ENCODE measurements around the gene SLC34A3.
A peak's percentile ranks its signal among the peaks of the same experiment; 100 is the strongest.
"Not testable (repeated sequence)": the region's sequence is repeated elsewhere in the genome, so short reads cannot be mapped to it uniquely, and the experiment has no call there.

Gene SLC34A3

DNA sequence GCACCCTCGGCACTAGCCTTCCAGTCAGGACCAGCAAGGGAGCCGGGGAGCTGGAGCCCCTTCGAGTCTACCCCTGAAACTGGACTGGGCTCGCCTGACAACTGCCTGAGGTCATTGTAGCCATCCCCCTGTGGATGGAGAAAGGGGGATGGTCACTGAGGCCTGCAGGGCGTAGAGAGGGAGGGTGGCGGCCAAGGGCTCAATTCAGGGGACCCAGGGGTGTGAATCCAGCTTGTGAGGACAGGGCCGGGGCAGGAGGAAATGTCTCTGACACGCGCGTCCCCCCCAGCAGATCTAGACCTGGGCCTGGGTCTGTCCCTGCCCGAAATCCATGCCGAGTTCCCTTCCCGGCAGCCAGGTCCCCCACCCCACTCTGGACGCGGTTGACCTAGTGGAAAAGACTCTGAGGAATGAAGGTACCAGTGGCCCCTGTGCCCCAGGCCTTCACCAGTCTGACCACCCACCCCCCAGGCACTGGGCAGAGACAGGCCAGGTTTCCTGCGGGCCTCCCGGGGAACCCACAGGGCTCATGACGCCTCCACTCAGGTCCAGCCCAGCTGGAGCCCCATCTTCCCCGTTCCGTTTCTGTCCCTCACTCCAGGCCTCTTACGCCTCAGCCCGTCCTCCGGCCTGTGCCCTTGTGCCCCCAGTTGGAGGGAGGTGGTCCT, 805 bp downstream of the SLC34A3 start:
- DNase-seq = no peak

DNA sequence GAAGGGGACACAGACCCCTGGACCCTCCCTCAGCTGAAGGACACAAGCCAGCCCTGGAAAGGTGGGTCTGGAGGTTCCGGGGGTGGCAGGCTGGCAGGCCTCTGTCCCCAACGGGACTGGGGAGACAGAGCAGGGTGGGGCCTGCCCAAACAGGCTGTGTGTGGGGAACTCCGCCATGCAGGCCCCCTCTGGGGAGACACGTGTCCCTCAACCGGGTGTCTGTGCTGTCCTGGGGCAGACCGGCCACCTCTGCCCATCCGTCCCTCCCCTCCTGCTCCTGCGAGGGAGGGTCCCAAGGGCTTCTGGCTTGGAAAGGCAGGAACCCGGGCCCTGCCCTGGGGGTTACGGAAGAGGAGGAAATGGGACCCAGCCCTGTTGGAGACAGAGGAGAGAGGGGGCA, 1.4 kb downstream of the SLC34A3 start:
- DNase-seq = no peak

DNA sequence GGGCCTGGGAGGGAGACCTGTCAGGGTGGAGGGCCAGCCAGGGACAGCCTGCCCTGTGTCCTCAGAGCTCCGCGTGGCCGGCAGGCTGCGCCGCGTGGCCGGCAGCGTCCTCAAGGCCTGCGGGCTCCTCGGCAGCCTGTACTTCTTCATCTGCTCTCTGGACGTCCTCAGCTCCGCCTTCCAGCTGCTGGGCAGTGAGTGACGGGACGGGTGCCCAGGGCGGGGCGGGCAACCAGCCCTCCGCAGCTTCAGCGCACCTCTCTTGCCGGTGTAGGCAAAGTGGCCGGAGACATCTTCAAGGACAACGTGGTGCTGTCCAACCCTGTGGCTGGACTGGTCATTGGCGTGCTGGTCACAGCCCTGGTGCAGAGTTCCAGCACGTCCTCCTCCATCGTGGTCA, 1.8 kb downstream of the SLC34A3 start:
- DNase-seq = no peak

DNA sequence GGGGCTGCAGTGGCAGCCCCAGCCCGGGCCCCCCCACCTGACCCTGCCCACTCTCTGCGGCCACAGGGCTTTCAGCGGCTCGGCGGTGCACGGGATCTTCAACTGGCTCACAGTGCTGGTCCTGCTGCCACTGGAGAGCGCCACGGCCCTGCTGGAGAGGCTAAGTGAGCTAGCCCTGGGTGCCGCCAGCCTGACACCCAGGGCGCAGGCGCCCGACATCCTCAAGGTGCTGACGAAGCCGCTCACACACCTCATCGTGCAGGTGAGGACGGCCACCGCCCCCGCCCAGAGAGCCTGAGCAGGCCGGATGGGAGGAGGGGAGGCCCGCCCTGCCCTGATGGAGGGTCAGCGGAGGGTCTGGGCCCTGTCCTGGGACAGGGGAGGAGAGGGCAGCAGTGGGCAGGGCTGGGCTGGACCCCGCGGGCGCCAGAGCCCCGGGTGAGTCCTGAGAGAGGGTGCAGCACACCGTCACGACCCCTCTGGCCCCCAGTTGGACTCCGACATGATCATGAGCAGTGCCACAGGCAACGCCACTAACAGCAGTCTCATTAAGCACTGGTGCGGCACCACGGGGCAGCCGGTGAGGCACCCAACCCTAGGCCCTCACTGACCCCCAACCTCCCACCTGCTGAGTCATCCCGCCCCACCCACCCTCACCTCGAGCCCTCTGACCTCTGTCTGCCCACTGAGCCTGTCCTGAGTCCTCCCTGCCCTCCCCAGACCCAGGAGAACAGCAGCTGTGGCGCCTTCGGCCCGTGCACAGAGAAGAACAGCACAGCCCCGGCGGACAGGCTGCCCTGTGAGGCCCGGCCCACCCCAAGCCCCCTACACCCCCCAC, 2.7 kb downstream of the SLC34A3 start:
- no peak for DNase-seq

DNA sequence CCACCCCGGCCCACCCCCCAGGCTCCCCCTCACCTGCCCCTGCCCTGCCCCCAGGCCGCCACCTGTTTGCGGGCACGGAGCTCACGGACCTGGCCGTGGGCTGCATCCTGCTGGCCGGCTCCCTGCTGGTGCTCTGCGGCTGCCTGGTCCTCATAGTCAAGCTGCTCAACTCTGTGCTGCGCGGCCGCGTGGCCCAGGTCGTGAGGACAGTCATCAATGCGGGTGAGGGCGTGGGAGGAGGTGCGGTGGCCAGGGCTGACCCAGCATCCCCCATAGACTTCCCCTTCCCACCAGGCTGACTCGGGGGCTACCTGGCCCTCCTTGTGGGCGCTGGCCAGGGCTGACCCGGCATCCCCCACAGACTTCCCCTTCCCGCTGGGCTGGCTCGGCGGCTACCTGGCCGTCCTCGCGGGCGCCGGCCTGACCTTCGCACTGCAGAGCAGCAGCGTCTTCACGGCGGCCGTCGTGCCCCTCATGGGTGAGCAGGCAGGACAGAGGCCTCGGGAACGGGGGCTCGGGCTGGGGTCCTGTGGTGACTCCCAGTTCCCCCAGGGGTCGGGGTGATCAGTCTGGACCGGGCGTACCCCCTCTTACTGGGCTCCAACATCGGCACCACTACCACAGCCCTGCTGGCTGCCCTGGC, 3.5 kb downstream of the SLC34A3 start:
- no peak for DNase-seq

DNA sequence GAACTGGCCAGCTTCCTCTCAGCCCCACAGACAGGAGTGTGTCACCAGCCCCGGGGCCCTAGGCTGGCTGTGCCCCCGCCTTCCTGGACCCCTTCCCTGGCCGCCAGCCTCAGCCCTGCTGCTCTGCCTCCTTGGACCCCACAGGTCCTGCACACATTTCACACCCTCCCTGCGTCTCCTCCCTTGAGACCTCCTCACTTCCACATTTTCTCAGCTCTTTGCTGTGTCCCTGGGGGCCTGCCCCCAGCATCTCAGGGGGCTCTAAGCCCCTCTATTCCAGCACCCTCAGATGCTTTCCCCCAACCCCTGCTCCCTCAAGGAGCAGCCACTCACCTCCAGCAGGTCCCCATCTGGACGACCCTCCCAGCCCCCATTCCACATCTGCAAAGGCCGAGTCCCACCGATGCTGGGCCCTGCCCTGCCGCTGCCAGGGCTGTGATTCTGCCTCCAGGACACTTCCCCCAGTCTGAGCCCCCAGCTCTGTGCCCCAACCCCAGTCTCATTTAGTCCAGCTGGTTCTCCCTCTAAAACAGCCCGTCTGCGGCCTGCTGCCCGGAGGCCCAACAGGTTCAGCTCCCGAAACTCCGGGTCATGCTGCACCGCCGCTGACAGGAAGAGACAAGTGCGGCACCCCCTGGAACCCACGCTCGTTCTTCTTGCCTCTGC, 4.2 kb downstream of the SLC34A3 start:
- no peak for DNase-seq

DNA sequence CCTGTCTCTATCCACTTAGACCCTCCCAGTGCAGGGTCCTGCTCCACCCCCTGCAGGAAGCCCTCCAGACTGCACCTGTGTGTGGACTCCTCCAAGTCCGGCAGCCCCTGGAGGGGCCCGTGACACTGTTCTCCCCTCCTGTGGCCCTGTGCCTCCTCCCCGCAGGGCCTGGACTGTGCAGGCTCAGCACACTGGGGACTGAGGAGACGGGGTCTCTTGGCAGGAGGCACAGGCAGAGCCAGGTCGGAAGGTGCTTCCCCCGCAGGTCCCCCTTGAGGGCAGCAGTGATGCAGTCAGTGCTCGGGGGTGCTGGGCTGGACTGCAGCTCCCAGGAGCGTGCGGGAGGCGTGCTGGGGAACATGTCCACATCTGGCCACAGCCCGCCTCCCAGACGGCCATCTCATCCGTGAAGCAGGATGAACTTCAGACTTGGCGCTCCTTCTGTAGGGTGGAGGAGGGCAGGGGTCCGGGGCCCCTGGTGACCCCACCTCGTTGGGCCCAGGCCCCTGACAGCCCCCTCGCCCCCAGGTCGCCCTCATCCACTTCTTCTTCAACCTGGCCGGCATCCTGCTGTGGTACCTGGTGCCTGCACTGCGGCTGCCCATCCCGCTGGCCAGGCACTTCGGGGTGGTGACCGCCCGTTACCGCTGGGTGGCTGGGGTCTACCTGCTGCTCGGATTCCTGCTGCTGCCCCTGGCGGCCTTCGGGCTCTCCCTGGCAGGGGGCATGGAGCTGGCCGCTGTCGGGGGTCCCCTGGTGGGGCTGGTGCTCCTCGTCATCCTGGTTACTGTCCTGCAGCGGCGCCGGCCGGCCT, 4.9 kb downstream of the SLC34A3 start:
- DNase-seq = no peak

DNA sequence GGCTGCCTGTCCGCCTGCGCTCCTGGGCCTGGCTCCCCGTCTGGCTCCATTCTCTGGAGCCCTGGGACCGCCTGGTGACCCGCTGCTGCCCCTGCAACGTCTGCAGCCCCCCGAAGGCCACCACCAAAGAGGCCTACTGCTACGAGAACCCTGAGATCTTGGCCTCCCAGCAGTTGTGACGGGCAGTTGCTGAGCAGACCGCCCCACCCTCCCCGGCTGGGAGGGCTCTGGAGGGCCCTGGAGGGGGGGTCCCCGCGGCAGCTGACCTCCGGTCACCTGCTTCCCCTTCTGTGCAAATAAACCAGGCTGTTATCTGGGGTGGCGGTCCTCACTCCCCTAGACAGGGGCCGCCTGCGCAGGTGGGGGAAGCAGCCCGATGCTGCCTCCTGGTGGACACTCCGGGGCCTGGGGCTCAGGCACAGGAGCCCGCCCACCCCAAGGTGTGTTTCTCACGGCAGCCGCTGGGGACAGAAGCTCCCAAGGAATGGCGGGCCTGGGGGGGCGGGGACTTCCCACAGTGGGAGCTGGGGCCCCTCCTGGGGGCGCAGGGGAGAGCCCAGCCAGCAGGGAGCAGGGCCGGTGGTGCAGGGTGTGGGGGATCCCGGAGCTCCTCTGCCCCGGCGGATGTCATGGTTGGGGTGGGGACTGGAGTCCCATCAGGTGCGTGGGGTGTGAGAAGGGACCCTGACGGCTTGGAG, 5.7 kb downstream of the SLC34A3 start:
- DNase-seq = peak; percentile 80 to 88 (median 85)

DNA sequence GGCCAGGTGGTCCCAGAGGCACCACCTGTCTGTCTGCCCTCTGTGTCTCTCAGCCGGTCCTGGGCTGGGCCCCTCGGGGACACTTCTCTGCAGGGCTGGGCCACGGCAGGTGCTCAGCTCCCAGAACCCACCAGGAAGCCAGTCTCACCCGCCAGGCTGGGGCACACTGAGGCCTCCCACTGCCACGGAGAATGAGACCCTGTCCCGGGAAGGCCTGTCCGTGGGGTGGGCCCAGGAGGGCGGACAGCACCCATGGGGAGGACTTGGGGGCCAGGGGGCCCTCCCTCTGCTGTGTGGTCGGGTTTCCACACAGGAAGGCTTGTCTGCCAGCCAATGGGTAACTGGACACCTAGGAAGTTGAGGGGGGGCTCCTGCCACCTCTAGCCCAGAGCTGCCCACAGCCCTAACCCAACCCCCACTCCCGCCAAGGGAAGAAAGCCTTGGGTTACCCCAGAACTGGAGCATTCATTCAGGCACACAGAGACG, 6.3 kb downstream of the SLC34A3 start:
- DNase-seq = no peak

DNA sequence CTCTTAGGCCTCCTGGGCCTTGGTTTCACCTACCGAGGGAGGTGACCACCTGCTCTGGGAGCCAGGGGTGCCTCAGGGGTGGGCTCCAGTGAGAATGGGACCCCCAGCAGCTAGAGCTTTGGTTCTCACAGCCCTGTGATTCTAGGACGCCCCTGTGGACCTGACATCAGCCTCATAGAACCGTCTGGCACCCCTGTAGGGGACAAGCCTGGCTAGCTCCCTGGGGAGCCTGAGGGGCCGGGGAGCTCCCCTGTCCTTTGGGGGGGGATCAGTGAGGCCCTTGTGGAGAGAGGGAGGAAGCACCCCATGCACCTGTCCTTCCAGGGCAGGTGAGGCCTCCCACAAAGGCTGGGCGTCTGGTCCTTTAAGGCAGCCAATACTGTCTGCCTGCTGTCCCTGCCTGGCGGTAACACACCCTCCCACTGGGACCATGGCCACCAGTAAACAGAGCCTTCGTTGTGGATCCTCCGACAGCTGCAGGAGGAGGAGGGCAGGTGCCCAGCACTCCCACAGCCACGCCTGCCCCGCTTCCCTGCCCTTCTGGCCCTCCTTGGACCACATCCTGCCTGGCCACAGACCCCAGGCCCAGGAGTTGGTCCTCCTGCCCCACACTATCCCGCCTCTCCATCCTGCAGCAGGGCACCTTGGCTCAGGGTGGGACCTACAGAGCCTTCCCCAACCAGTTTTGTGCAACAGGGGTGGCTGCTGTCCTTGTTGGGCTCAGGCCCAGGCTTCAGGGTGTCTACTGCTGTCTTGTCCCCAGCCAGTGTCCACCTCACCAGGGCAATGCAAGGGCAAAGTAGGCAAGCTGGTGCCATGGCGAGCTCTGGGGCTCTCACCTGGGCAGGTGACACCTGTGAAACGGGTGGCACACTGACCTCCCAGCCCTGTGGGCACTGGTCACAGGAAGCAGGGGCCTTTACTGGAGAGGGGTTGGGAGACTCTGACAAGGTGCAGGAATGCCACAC, 7.3 kb downstream of the SLC34A3 start:
- DNase-seq = no peak

DNA sequence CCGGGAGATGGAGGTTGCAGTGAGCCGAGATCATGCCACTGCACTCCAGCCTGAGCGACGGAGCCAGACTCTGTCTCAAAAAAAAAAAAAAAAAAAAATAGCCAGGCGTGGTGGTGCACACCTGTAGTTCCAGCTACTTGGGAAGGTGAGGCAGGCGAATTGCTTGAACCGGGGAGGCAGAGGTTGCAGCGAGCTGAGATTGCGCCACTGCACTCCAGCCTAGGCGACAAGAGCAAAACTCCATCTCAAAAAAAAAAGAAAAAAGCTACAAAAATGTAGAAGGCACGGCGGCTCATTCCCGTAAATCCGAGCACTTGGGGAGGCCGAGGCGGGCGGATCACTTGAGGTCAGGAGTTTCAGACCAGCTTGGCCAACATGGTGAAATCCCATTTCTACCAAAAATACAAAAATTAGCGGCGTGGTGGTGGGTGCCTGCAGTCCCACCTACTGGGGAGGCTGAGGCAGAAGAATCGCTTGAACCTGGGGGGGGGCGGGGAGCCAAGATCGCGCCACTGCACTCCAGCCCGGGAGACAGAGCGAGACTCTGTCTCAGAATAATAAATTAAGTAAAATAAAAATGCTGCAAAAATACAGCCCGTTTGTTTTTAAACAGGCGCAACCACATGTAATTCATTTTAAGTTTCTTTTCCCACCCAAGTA, 9.0 kb downstream of the SLC34A3 start:
- peak in 1 of 5 experiments; percentile 29 for DNase-seq

DNA sequence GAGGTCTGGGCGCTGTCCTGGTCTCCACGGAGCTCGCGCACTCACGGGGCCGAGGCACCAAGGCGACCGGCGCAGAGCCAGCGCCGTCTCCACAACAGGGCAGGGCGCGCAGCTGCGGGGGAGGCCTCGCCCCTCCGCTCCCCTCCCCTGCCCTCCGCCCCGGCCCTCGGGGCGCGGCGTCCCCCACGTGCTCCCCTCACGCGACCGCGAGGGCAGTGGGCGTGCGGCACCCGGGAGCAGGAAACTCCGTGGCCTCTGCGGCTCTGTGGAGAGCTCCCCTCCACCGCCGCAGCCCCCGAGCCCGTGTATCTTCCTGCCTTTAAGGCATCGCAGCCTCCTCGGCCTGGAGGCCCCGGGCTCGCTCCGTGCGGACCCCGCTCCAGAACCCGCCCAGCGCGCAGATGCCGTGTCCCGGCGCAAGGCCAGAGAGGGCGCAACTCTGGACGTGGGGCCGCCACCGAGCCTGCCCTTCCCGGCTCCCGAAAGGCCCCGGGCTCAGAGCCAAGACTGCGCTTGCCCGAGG, 9.7 kb downstream of the SLC34A3 start:
- peak; percentile 42 to 87 (median 69) for DNase-seq

DNA sequence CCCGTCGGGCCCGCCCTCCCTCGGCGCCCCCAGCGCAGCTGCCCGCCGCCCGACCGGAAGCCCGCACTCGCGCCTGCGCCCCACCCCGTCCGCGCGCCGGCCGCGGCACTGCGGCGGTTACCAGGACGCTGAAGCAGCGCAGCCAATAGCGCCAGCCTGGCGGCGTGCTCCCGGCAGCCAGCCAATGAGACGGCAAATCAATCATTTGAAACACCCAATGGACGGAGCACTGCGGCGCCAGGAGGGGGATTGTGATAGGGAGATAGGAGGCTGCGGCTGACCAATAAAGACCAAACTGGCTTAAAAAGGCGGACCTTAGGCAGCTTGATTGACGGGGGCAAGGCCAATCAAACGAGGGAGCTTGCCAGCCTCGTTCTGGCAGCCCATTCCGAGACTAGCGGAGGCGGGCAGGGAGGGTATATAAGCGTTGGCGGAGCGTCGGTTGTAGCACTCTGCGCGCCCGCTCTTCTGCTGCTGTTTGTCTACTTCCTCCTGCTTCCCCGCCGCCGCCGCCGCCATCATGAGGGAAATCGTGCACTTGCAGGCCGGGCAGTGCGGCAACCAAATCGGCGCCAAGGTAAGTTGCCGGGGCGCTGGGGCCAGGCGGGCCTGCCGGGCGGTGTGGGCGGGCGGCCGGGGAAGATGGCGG, 10.3 kb downstream of the SLC34A3 start, which contains the start of gene TUBB4B:
TUBB4B (plus strand) TSS at position 447 of the 649 bp plus-strand sequence; CDS start at position 521, 74 bp downstream.
- DNase-seq = peak; percentile 85 to 100 (median 96)

DNA sequence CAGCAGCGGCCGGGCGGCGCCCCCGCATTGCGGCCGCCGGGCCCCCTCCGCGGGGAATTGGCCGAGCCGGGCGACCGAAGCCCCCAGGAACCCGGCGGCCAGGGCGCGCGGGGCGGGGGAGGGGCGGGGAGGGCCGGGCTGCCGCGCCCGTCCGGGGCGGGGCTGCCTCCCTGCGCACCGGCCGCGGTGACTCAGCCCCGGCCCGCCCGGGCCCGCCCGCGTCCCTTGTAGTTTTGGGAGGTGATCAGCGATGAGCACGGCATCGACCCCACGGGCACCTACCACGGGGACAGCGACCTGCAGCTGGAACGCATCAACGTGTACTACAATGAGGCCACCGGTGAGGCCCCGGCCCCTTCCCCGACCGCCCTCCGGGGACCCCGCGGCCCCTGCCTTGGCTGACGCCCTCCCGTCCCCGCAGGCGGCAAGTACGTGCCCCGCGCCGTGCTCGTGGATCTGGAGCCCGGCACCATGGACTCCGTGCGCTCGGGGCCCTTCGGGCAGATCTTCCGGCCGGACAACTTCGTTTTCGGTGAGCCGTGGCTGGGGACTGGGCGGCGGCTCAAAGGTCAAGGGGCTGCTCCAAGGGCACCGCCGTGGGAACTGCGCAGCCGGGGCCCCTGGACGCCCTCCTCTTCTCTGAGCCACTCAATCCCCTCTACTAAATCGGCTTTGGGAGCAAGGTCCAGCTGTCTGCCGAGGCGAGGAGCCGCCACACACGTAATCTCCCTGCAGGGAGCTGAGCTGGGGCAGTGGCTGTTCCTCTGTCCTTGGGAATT, 11.0 kb downstream of the SLC34A3 start:
- peak; percentile 41 to 65 (median 60) for DNase-seq

DNA sequence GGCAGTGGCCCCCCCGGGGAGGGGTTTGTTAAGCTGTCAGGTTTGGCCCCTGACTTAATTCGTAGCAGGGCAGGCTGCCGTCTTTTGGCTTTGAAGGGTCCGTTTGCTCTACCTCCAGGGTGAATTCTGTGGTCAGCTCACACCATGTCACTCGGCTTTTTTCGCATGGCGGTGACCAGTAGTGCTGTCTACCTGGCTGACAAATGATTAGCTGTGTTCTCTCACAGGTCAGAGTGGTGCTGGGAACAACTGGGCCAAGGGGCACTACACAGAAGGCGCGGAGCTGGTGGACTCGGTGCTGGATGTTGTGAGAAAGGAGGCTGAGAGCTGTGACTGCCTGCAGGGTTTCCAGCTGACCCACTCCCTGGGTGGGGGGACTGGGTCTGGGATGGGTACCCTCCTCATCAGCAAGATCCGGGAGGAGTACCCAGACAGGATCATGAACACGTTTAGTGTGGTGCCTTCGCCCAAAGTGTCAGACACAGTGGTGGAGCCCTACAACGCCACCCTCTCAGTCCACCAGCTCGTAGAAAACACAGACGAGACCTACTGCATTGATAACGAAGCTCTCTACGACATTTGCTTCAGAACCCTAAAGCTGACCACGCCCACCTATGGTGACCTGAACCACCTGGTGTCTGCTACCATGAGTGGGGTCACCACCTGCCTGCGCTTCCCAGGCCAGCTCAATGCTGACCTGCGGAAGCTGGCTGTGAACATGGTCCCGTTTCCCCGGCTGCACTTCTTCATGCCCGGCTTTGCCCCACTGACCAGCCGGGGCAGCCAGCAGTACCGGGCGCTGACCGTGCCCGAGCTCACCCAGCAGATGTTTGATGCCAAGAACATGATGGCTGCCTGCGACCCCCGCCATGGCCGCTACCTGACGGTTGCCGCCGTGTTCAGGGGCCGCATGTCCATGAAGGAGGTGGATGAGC, 11.8 kb downstream of the SLC34A3 start:
- DNase-seq = no peak

DNA sequence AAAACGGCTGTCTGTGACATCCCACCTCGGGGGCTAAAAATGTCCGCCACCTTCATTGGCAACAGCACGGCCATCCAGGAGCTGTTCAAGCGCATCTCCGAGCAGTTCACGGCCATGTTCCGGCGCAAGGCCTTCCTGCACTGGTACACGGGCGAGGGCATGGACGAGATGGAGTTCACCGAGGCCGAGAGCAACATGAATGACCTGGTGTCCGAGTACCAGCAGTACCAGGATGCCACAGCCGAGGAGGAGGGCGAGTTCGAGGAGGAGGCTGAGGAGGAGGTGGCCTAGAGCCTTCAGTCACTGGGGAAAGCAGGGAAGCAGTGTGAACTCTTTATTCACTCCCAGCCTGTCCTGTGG, 12.5 kb downstream of the SLC34A3 start:
- DNase-seq = not testable (repeated sequence)
